Renal cortex interstitium (tissue), 11 donors: ENCODE measurements around the gene CAMK1D. TPM values are rescaled to one million over a fixed set of nuclear protein-coding genes. Genes with fewer than 3 reads are reported as not detected.

Experiments used
- DNase-seq, 11 donors: peaks; one replicate each; pipeline ENCODE4 v3.0.0-alpha.2; 2013; ENCODE audit warnings: low read depth in 9 of 11, low spot score in 4 of 11; ENCODE audit errors: extremely low read depth in 1 of 11
- polyA plus RNA-seq, 3 donors: library from polyadenylated mRNA; unstranded; fragments of 120-200 nt; gene quantifications; one replicate each; pipeline ENCODE4 v1.2.1, GENCODE V29; 2013; ENCODE audit not compliant: insufficient read length in 3 of 3

The CAMK1D gene
- polyA plus RNA-seq, 3 donors, result 10.5 to 13.0 (median 10.8) TPM

DNA sequence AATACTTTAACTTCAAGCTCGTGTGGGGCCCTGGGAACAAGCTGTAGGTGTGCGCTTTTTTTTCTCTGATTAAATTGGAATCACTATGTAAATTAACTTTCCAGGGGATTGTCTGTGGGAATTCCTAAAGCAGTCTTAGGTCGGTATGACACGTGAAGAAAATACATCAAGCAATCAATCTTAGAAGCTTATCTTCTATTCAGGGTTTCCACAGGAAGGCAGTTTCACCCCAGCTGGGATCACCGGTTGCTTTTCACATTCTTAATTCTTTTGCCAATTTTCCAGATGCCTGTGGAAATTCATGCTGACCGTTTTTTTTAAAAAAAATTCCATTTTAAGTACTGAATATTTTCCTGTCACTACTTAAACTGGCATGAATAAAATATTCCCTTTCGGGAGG, 41.9 kb downstream of the CAMK1D start:
- DNase-seq, result no peak

DNA sequence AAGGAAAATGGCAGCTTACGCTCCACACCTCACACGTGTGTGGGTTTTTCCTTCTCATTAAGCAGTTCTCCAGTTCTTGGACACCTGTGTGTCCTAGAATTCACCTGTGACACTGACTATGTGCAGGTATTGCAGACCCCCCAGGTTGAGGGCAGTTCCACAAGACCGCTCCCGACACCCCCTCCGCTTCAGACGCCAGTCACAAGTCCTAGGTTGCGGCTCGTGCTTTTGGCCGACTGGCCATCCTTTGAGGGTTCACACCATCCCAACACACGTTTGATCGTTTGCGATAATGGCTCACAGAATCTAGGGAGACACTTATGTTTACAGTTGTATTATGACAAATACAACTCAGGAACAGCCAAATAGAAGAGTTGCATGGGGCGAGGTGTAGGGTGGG, 44.5 kb downstream of the CAMK1D start:
- no peak for DNase-seq

DNA sequence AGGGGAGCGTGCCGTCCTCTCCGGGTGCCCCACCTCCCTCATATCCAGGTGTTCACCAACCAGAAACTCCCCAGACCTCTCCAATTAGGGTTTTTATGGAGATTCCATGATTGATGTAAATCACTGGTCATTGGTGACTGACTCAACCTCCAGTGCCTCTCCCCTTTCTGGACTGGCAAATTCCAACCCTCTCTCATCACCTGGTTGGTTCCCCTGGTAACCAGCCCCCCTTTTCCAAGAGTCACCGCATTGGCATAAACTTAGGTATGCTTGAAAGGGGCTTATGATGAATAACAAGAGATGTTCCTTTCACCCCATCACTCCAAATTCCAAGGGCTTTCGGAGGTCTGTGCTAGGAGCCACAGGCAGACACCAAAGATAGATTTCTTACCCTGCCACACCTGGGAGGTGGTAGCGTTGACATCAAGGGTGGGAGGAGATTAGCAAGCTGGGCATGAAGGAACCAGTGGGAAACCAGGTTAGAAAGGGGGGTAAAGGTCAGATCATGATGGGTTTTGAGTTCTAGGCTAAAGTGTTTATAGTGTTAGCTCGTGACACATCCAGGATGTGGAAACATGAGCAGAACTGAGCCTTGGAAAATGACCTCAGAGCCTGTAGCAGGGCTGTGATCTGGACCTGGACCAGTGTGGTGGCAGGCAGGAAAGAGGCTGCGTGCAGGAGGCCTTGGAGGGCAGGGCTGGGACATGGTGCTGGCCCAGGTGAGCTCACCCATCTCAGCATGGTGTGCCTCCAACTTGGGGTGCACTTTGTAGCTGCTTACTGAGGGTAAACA, 45.1 kb downstream of the CAMK1D start:
- no peak for DNase-seq

DNA sequence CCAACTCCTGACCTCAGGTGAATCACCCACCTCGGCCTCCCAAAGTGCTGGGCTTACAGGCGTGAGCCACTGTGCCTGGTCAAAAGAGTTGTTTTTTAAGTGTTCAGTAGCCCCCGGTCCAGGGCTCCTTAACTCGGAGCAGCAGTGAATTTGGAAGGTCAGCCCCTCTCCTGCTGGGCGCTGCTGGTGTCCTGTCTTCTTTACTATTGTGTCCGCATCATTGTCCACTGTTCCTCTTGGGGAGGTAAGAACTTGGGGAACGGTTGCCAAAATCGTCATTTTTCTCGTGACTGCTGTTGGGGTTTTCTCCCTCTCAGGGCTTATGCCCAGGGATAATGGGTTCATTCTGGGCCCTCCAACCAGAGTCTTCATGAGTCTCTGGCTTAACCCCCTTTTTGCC, 46.7 kb downstream of the CAMK1D start:
- DNase-seq, result no peak

DNA sequence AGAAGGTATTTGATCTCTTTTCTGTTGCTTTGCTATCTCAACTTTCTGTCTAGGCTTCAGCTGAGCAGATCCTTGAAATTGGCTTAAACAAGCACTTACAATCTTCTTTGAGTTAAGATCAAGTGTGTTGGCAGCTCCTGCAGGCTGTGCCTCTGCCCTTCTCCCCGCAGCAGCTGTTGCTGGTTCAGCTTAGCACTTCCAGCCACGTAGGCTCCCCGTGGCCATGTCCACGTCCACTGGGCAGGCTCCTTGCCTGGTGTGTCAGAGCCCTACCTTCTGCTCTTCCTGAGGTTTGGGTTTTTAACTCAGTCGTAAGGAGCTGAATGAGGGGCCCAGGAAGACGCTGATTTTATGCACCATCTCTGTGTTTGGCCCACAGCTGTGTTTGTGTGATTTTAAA, 47.2 kb downstream of the CAMK1D start:
- DNase-seq, result no peak

DNA sequence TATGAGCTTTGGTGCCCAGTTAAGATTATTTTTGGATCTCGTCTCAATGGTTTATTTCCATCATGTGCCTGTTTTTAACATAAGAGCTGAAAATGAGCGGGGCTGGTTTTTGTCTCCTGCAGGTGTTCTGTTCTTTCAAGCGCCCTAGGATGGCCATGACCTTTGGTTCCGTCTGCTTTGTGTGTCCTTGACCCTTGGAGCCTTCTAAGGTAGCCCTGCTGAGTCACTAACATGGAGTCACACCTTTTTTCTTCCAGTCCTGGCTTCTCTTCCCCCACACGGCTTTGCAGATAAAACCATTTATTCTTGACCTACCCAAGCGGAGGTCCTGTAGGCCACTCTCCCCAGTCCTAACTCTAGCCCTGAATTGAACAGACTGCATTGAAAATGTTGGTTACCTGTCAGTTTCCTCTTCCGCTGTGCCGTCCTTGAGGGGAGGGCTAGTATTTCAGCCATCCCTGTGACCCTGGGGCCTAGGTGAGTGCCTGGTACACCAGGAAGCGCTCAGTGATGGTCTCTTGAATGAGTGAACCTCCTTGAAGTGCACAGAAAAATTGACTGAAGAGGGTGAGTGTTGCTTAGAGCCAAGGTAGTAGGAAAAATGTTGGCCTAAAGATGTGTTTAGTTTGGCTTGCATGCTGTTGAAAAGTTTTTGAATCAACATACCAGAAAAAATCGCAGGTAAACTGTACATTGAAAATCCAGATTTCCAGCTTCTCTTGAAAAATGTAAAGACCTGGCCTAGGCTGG, 48.0 kb downstream of the CAMK1D start:
- DNase-seq, result no peak

DNA sequence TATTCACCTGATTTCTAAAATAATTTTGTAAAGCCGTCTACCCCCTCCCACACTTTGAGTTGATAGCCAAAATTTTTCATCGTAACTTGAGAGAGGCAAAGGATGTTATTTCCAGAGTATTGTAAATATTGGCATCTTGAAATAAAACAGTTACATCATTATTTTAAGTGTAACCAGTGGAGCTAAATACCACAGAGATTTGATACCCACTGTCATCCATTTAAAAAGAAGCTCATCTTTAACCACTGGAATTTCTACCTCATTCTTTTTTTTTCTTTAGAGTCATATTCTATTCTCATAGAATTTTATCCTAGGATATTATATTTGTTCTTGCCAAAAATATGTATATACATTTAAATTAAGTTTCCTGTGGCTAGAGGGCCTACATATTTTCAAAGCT, 48.6 kb downstream of the CAMK1D start:
- DNase-seq, result no peak

DNA sequence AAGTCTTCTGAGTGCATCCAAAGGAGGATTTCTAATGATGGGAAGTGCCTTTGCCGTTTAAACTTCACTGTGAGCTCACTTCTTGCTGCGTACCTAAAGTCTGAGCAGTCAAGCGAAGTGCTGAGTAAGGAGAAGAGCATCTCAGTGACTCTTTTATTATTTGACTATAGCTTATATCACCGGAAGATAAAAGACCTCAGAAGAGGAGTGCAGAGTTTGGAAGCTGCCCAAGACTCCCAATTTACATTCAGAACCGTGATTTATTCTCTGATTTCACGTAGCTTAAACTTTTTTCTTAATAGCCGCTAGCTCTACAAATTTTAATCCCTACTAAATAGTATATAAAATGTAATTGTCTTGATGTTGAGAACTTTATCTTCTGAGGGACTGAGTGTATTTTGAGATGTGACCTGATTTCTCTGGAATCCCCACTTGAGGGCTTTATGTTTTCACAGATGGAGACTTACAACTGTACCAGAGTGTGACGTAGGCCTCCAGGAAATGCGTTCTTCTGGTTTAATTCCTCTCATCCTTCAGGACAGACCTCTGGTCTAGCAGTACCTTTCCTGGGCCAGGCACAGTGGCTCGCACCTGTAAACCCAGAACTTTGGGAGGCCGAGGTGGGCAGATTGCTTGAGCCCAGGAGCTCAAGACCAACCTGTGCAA, 51.1 kb downstream of the CAMK1D start:
- no peak for DNase-seq

DNA sequence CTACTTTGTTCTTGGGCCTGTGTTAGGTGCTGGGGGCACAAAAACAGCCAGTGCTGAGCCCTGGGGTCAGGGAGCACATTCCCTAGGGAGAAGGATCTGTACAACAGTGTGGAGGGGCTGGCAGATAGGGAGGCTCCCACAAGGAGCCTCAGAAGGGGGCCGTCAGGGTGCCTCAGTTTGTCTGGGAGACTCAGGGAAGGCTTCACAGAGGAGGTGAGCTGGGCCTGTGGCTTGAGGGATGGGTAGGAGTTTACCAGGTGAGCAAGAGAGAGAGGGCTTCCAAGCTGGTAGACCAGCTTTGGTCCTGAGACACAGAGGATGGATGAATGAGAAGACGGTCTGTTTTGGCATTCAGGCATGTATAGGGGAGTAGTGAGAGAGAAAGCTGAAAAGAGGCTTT, 52.1 kb downstream of the CAMK1D start:
- no peak for DNase-seq

DNA sequence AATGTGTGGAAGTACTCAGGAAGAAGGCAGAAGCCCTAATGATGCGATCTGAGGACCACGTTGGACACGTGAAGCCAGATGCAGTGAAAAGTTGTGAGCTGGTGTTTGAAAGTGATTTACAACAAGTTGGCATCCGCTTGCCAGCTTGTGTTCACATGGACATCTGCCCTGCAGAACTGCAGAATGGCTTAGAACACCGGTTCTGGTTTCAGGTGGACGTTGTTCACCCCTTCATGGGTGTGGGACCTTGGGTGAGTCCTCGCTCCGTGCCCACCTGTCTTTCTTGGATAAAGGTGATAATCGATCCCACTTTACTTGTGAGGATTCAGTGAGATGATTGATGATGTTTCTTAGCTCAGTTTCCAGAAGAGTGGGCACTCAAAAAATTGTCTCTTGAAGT, 53.8 kb downstream of the CAMK1D start:
- DNase-seq, result no peak

DNA sequence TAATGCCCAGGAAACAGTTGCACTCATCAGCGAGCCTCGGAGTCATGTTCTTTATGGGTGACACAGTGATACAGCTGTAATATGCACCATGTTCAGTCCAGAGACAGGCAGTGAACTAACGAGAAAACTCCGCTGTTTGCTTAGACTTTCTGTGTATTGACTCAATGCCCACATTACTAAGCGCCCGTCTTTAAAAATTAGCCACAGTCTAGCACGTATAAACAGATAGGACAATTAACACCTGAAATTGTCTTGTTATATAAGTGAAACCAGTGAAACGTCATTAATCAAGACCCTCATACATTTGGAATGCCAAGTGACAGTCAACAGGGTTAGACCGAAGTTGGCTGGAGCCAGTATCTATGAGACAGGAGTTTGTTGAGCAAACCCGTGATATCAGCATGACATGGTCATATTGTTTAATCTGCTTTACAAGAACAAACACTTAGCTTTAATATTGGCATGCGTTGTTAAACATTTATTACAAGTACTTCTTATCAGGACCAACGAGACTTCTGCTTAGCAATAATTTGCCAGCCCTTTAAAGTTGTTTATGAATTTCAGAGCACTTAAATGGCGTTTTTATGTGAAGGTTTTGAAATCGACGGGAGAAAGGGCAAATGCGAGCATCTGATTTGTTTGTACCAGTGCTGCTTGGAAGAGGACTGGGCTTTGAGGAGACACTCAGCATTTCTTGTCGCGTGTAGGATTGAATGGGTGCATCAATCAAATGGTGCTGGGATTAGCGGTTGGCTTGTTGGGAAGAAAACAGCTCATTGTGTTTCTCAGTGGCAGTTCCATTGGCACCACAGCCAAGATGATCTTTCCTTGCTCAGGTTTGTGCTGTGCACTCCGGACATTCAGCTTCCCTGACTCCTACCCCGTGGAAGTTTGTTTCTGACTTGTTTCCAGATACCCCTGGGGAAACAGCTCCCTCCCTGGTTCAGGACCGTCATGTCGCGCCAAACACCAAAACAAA, 56.3 kb downstream of the CAMK1D start:
- DNase-seq, result no peak

DNA sequence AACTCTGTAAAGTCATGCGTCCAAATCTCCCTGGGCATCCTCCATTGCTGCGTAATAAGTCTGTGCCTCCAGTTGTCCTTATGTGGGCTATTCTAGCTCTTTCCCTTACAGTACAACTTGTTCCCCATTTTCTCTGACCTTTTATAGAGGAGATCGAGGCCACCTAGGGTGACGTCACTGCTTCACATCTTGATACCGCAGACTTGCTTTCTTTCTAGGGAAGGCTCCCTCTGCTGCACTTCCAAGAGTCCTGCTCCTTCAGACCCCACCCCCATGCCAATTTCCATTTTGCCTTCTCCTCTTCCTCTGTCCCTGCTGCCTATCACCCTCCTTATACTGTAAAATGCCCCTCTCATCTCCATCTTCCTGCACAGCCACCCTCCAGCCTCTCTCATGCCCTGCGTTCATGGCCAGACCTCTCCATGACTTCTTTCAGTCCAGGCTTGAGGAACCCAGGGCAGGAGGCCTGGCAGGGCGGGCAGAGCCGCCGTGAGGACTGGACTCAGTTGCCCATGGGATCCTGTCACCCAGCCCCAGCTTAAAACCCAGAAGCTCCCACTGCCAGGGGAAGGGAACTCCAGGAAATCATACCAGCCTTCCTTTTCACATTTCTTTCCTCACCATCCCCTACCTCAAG, 57.5 kb downstream of the CAMK1D start:
- no peak for DNase-seq

DNA sequence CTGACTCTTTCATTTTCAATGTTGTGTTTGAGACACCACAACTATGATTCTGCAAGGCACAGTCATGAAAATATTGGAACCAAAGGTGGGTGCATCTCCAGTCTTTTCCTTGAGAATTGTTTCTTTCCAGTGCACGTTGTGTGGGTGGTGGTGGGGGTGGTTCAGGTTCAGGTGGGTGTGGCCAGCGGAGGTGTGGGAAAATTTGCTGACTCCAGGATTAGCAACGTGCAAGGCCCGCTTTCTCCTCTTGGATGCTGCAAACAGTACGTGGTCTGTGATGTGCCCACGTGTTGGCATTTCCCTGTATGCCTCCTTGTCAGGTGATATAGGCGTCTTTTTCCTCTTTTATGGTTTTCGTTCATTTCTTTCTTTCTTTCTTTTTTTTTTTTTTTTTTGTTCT, 59.1 kb downstream of the CAMK1D start:
- no peak for DNase-seq

DNA sequence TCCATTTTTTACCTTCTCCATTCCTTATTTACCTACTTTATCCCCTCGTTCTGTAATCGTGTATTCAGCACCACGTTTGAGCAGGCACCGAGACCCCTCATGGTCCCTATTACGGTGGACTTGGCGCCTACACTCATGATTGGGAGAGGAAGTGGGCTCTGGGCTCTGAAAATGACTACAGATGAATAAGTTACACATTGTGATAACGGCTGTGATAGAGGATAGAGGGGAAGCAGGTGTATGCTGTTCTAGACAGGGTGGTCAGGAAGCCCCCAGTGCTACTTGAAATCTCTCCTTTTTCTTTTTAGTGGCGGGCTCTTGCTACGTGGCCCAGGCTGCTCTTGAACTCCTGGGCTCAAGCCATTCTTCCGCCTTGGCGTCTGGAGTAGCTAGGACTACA, 59.8 kb downstream of the CAMK1D start:
- DNase-seq, result no peak

DNA sequence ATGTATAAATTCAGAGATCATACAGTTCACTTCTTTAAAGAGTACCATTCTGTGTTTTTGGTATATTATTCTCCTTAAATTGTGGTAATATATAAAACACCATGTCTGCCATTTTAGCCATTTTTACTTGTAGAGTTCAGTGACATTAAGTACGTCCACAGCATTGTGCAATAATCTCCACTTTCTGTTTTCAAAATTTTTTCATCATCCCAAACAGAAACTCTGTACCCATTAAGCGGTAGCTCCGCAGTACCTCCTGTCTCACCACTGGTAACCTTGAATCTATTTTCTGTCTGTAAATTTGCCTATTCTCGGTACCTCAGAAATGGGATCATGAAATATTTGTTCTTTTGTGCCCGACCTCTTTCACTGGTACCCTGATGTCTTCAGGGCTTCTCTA, 60.3 kb downstream of the CAMK1D start:
- DNase-seq, result no peak

DNA sequence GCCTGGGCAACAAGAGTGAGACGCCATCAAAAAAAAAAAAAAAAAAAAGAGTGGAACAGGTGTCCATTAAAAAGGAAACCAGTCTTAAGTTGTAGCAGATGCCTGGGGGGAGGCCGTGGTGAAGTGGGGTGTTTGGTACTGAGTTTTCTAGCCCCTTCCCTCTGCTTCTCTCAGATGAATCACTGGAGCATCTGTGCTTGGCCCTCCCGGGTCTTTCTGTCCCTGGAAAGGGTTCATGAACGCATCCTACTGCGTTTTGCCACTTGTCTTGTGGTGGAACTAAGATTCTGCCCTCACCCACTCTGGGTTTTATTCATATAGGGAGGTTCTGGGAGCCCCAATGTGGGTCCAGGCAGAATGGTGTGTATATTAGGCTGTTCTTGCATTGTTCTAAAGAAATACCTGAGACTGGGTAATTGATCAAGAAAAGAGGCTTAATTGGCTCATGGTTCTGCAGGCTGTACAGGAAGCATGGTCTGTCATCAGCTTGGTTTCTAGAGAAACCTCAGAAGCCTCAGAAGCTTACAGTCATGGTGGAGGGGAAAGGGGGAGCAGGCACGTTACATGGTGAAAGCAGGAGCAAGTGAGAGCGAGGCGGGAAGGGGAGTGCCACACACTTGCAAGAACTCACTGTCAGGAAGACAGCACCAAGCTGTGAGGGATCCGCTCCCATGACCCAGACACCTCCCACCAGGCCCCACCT, 63.5 kb downstream of the CAMK1D start:
- DNase-seq, result no peak

DNA sequence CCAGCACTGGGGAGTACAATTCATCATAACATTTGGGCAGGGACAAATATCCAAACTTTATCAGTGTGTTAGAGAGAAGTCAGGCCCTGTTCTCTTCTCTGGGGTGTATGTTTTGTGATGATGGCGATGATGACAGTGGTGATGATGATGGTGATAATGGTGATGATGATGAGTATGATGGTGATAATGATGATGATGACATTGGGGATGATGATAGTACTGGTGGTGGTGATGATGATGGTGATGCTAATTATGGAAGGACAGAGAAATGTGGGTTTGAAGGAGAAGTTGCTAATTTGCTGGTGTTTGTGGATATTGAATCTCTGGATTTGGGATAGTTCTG, 64.0 kb downstream of the CAMK1D start:
- DNase-seq, result no peak

DNA sequence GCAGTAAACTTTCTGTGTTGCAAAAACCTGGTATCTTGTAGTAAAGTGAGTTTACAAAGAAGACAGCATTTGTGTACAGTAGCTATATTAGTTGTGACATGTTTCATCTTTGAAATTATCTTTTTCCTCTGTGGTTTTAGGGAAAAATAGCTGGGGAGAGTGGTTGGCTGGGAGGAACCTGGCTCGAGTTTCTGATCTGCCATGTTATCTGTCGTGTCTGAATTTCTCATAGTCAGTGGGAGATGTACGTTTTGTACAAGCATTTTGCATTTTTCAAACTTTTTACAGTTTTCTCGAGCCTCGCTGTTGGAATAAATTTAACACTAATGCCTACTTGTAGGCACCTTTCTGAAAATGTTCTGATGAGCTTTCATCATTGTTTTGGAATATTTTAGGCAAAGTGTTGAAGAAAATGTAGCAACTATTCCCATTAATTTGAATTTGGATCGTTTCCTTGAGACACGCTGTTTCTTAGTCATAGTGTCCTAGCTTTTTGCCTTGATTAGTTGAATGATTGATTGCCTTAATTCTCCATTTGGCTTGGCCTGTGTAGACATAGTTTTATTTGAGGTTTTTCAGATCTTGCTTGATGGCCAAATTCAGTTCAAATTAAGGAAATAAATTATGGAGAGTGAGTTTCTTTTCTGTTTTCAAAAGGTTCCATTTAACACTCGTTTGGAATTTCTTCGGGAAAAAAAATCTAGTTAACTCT, 65.1 kb downstream of the CAMK1D start:
- DNase-seq, result no peak
